Jurkat, Clone E6-1 (cell line): Measurements from ENCODE around the gene FAM120B. TPM values are rescaled to one million over a fixed set of nuclear protein-coding genes. Genes with fewer than 3 reads are reported as not detected.
"Not testable (repeated sequence)": the region's sequence is repeated elsewhere in the genome, so short reads cannot be mapped to it uniquely, and the experiment has no call there.

Experiments
- DNase-seq: peaks from one replicate; pipeline ENCODE4 v3.0.0-alpha.2; 2011; ENCODE audit warnings: low read depth, low spot score
- H3K4me3 ChIP-seq: 2 replicates; pipeline ENCODE4 v1.5.1; 2011; ENCODE audit warnings: mild to moderate bottlenecking, low read length, control low read depth, moderate library complexity
- polyA plus RNA-seq: library from polyadenylated mRNA; unstranded; fragments of >200 nt; gene quantifications from one replicate; pipeline ENCODE4 v1.2.1, GENCODE V29; 2012; ENCODE audit warnings: missing spikeins; ENCODE audit not compliant: insufficient read length, insufficient read depth

The FAM120B gene, protein sequence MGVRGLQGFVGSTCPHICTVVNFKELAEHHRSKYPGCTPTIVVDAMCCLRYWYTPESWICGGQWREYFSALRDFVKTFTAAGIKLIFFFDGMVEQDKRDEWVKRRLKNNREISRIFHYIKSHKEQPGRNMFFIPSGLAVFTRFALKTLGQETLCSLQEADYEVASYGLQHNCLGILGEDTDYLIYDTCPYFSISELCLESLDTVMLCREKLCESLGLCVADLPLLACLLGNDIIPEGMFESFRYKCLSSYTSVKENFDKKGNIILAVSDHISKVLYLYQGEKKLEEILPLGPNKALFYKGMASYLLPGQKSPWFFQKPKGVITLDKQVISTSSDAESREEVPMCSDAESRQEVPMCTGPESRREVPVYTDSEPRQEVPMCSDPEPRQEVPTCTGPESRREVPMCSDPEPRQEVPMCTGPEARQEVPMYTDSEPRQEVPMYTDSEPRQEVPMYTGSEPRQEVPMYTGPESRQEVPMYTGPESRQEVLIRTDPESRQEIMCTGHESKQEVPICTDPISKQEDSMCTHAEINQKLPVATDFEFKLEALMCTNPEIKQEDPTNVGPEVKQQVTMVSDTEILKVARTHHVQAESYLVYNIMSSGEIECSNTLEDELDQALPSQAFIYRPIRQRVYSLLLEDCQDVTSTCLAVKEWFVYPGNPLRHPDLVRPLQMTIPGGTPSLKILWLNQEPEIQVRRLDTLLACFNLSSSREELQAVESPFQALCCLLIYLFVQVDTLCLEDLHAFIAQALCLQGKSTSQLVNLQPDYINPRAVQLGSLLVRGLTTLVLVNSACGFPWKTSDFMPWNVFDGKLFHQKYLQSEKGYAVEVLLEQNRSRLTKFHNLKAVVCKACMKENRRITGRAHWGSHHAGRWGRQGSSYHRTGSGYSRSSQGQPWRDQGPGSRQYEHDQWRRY
- 21.8 TPM for polyA plus RNA-seq

DNA sequence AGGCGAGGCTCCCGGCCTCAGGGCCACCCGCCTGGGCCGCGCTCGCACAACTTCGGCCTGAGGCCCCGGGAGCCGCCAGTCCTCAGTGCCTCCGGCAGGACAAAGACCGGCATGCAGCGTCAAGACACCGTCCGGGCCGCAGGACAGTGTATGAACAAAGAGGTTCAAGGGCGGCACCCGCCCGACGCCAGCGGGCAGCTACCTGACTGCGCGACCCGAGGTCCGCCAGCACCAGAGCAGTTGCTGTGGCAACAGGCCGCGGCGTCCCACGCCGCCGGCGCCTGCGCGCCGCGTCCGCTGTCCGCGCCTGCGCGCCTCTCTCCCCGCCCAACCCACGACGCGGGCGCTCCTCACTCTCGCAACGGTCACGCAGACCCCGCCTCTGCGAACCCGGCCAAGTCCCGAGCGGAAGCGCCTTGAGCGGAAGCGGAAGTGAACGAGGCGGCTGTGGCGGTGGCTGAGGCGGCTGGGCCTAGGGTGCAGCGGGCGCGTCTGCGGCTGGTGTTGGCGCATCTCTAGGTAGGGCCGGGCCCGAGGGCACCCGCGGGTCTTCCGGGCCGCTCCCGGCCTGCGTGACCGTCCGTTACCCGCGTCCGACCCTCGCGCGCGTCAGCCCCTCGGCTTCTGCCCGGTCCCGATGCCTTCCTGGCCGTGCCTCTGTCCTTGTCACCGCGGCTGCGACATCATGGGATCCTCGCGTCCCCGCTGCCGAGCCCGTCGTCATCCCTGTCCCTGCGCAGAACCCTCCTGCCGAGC is at the start of gene FAM120B:
FAM120B (plus strand) TSS at position 435 of the 756 bp plus-strand sequence. CDS start 10,633 bp downstream, outside the sequence.
- peak; percentile 88 for DNase-seq
- peak within 1 kb of the TSS; percentile 97 for H3K4me3 ChIP-seq

DNA sequence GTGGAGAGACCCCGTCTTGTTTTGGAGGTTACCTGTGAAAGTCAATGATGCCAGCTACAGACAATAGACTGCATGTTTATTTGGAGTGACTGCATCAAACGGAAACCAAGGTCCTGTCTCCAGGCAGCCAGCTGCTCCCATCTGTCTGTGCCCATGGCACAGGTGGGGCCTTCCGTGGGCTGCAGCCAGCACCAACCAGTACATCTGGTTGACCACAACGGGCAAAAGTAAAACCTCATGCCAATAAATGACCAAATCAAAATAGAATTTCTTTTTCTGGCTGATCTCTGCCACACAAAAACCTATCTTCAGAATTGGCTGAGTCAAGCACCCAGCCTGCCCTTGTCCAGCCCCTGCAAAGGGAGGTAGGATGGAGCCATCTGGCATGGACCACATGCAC is 49.2 kb upstream of the FAM120B start:
- no peak for DNase-seq
- no peak overlapping the region for H3K4me3 ChIP-seq

DNA sequence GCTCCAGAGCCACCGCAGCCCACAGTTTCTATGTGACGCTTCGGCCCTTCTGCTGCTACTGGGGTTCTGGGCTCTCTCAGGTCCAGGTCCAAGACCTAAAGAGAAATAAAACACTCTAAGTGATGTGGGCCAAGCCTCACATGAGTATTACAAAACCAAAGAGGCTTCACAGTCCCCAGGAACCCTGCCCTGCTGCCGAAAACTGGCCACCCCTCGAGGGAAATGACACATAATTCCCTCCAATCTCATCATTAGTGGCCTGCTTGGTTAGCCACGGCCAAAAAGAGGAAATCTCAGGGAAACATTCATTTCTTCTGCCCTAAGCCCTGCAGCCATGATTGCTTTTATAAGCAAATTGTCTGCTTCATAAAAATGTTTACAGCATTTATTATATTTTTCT is 48.2 kb upstream of the FAM120B start:
- DNase-seq: no peak

DNA sequence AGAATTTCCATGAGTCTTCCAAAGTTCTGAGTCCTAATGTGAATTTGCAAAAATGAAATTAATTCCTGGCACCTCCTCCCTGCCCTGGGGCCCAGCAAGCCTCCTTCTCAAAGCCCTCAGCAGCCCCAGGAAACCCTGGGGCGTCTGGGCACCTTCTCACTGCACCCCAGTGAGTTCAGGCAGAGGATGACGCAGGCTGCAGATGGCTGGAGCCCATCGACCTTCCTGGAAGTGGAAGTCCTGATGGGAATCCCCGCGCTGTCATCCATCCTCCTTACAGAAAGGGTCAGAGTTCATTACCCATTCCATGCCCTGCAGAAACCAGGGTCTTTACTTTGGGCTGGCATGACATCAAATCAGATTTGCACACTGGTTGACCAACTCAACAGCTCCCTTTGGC is 47.3 kb upstream of the FAM120B start:
- no peak for DNase-seq
- no peak overlapping the region for H3K4me3 ChIP-seq

More for the DNA sequence above, 48.2 kb upstream of the FAM120B start:
- H3K4me3 ChIP-seq: no peak overlapping the region

DNA sequence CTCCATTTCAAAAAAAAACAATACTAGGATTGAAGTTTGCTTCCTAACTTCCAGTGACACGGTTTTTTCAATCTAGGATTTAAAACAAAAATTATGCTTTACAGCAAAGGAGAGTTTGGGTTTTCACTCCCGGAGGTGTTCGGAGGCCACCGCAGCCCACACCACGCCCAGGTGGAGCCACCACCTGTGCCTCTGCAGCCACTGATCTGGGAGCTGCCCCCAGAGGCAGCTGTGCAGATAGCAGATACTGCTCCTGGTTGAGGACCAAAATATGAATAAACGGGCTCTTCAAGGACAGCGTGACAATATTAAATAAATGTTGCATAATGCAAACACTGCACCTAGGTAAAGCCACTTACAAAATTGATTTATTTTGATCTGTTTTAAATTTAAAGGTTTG is 45.9 kb upstream of the FAM120B start:
- no peak overlapping the region for H3K4me3 ChIP-seq
- DNase-seq: peak; percentile 9

DNA sequence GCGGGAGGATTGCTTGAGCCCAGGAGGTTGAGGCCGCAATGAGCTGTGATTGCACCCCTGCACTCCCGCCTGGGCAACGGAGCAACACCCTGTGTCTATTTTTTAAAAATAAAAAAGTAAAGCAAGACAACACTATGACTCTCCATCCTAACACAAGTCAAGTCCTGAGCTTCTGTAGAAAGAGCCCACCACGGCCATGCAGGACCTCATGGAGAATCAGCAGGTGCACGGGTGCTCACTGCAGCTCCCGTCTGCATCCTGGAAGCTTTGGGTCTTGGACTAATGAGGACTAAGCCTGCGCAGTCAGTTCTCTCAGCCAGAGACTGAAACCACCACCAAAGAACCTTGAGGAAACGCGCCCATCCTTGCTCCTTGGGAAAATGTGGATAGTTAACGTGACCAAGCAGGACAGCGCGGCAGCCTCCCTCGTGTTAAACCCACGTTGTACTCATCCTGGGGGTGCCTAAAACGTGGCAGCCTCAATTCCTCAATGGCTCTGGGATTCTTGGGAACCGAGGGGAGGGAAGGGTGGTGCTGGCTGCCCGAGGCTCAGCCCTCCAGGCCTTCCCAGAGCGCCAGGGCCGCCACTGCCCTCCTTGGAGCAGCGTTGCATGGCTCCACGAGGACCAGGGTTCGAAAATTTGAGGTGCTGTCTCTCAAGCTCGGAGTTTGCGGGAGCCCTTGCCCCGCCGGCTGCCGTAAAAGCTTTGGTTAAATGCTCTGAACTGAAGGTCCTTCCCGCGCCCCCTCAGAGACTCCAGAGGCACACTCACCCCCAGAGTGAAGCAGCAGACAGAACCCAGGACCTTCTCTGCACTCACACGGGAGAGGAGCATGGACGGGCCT is 44.7 kb upstream of the FAM120B start:
- DNase-seq: no peak
- no peak overlapping the region for H3K4me3 ChIP-seq

DNA sequence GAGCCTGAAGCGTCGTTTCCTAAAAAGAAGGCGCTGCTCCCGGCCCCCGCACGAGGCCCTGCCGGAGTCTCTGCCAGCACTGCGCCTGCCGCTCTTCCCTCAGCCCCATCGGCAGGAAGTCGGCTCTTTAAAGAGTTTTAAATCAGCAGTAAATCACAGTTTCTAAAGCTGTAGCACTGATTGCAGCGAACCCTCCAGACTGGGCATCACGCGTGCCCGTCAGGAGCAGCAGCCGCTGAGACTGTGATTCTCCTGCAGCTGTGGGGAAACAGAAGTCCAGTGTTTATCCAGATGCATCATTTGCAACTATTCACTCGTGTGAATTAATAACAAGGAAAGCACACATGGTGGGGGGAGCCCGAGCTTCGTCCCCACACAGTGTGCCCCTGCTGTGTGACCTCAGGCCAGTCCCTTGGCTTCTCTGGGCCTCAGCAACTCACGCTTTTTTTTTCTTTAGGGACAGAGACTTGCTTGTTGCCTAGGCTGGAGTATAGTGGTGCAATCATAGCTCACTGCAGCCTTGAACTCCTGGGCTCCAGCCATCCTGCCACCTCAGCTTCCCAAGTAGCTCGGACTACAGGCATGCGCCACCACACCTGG is 44.0 kb upstream of the FAM120B start:
- H3K4me3 ChIP-seq: no peak overlapping the region
- DNase-seq: no peak

DNA sequence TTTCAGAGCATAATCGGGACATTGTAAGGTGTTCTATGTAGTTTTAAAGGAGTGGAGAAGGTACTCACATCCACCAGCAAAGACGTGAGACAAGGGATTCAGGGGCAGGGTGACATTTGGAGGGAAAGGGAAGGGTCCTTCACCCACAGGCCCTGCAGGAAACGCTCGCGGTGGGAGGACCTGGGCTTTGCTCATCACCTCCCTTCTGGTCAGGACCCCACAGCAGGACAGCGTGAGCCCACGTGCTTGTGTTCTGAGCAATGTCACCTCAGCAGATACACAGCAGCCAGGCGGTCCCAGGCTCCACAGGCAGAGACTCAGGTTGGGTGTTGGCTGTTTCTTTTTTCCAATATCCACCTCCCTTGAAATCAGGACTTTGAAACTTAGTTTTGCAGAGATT is 43.1 kb upstream of the FAM120B start:
- H3K4me3 ChIP-seq: no peak overlapping the region
- DNase-seq: no peak

DNA sequence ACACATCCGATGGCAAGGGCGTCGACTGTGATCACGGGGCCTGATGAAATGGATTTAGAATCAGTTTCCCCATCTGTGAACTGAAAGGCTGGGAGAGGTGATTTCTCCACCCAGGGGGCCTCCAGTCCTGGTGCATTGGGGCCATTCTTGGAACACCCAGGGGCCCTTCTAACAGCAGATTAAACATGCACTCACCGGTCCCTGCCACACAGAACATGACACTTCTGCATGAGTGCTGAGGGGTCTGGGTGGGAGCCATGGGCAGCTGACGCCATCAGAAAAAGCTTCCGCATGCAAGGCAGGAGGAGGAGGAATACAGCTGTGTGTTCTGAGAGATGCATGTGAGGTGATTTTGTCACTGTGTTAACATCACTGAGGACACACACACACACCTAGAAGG is 42.5 kb upstream of the FAM120B start:
- no peak for DNase-seq

DNA sequence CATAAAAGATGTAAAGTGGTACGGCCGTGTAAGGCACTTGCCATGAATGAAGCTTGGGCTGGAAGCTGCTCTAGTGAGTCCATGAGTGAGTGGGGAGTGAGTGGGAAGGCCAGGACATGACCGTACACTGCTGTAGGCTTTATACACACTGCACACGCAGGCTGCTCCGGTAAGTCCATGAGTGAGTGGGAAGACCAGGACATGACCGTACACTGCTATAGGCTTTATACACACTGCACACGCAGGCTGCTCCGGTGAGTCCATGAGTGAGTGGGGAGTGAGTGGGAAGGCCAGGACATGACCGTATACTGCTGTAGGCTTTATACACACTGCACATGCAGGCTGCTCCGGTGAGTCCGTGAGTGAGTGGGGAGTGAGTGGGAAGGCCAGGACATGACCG is 41.9 kb upstream of the FAM120B start:
- H3K4me3 ChIP-seq, DNase-seq: not testable (repeated sequence)

More for the DNA sequence above, 42.5 kb upstream of the FAM120B start:
- no peak overlapping the region for H3K4me3 ChIP-seq

DNA sequence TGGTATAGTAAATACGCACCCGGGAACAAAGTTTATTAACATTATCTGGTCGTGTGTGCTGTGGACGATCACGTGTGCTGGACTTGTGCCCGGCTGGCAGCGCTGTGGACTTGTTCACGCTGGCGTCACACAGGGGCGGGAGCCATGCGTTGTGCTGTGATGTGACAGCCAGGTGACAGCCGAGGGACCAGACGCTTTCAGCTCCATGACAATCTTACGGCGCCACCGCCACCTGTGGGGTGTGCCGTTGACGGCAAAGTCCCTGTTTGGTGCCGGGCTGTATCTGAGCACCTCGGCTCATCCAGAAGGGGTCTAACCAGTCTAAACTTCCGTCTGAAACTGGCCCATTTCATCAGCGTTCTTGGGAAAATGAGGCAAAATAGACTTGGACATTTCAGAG is 40.9 kb upstream of the FAM120B start:
- no peak overlapping the region for H3K4me3 ChIP-seq
- DNase-seq: no peak

DNA sequence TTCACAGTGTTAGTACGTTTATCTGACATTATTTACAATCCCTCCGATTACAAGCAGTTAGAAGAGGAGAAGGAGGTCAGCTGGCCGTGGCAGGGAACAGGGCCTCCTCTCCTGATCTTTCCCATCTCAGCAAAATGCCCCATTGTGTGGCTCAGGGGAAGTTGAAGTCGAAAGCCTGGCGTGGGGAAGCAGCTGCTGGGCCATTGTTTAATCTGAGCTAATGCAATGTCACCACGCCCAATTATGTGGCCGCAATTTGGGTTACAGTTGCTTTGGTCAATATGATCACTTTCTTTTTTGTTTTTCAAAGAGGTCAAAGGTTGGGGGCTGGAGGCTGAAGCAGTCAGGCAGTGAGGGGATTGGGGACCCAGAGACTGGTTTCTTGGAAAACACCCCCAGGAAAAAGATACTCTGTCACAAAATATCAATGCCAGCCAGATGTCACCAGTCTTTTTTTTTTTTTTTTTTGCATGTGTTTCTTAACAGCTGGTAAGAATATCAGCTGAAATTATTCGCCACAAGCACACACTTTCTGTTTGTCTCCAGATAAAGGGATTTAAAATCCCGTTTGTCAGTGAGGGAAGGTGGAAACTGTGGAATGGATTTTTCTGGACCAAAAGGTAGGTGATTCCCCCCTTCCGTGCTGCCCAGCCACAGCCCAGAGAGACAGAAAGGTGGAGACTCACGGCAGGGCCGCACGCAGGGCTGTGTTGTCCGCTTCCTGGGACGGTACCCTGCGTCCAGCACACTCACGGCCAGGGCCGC is 40.3 kb upstream of the FAM120B start:
- no peak overlapping the region for H3K4me3 ChIP-seq
- DNase-seq: no peak

DNA sequence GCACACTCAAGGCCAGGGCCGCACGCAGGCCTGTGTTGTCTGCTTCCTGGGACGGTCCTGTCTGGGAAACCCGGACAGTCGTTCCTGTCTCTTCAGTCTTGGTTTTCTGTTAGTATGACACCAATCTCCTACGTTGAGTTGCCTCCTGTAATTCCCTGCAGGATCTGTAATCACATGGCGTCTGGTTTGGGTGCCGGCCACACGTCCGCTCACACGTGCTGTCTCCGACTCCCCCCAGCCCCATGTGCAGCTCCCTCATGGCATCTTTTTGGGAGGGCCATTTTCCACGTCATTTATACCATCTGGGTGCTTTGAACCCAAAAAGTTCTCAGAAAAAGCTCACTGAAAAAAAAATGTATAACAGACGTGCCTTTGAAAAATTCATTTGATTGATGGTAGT is 38.9 kb upstream of the FAM120B start:
- H3K4me3 ChIP-seq: no peak overlapping the region
- no peak for DNase-seq

DNA sequence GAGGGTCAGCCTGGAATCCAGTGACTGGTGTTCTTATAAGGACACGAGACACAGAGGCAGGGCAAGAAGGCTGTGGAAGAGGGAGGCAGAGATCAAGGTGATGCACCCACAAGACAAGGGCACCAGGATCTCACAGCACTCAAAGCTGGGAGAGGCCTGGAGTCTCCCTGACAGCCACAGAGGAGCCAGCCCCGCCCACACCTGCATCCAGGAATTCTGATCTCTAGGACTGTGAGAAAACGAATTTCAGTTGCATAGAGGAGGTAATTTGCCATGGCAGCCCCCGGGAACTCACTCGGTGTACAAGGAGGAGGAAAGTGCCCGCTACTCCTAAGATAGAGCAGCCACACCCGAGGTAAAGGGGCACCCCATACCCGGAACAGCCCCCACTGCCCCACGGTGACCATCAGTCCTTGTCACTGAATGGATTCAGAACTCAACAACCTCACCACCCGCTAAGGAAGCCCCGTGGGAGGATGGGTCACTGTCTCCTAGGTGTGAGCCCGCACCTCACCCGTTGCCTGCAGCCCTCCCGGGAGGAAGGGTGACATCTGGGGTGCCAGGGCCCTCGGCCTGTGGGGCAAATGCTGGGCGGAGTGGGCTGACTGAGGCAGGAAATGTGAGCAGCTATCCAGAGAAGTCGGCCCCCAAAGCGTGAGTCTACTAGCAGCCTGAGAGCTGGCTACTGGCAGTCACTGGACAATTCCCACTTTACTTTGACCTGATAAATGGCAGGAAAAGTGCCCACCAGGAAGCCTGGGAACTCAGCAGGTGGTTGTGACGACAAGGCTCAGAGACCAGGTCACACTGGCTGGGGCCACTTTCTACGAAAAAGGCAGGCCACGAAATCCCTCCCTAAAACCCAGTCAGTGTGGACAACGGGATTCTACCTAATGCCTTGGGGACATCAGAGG is 38.1 kb upstream of the FAM120B start:
- DNase-seq: no peak
- no peak overlapping the region for H3K4me3 ChIP-seq

DNA sequence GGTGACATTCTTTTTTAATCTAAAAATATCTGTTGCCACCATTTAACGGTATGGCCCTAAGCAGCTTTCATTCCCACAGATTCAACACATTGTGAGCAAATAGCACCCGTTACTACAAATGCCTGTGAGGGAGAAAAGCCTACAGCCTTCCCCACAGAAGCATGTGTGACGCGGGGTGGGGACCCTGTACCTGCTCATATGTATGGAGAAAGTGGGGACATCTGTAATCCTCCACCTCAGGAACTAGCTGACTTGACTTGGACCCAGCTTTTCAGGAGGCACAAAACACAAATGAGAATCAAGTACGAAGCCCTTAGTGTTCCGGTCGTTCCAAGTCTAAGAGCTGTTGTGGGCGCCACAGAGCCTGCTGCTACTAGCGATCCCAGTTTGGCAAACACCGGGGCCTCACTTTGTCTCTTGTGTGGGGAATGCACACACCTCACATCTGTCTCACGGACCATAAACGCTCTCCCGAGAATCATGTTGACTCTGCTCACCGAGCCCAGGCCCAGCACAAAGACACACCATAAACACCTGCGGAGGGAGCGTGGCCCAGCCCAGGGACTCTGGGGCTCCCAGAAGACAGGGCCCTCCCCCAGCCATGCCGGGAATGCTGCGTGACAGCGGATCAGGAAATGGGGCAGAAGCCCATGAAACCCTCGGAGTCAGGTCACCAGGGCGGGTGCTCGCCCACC is 37.3 kb upstream of the FAM120B start:
- H3K4me3 ChIP-seq: no peak overlapping the region
- no peak for DNase-seq
